GM19351 (cell line): ENCODE data around the gene ST3GAL2.
"Not testable (repeated sequence)": the region's sequence is repeated elsewhere in the genome, so short reads cannot be mapped to it uniquely, and the experiment has no call there.

ENCODE experiments used
- ATAC-seq: cut with Tn5 transposase; IDR thresholded peaks from one replicate; pipeline ENCODE4 v1.9.1; 2021; ENCODE audit warnings: mild to moderate bottlenecking, moderate library complexity; ENCODE audit not compliant: unreplicated experiment

The ST3GAL2 gene

GRCh38 chr16:70418274-70418992 is 20.5 kb downstream of the ST3GAL2 start:
- no peak for ATAC-seq

GRCh38 chr16:70417661-70418060 is 21.2 kb downstream of the ST3GAL2 start:
- ATAC-seq, result no peak

- peak; percentile 85 for ATAC-seq
Measured at GRCh38 chr16:70416748-70417616, 21.9 kb downstream of the ST3GAL2 start.

GRCh38 chr16:70413572-70413971 is 25.3 kb downstream of the ST3GAL2 start:
- ATAC-seq, result not testable (repeated sequence)

- no peak for ATAC-seq
Measured at GRCh38 chr16:70412385-70412784, 26.5 kb downstream of the ST3GAL2 start.

- ATAC-seq, result no peak
Measured at GRCh38 chr16:70410734-70411133, 28.2 kb downstream of the ST3GAL2 start.

GRCh38 chr16:70407811-70408274 is 31.1 kb downstream of the ST3GAL2 start:
- ATAC-seq, result no peak

- not testable (repeated sequence) for ATAC-seq
Measured at GRCh38 chr16:70406104-70406503, 32.8 kb downstream of the ST3GAL2 start.

GRCh38 chr16:70402916-70403659 is 35.8 kb downstream of the ST3GAL2 start:
- ATAC-seq, result no peak

- no peak for ATAC-seq
Measured at GRCh38 chr16:70399951-70400350, 38.9 kb downstream of the ST3GAL2 start.

GRCh38 chr16:70399381-70399780 is 39.5 kb downstream of the ST3GAL2 start:
- no peak for ATAC-seq

GRCh38 chr16:70398177-70398743 is 40.6 kb downstream of the ST3GAL2 start:
- no peak for ATAC-seq

GRCh38 chr16:70396246-70396904 is 42.5 kb downstream of the ST3GAL2 start:
- no peak for ATAC-seq

GRCh38 chr16:70395345-70395901 is 43.5 kb downstream of the ST3GAL2 start:
- ATAC-seq, result no peak

GRCh38 chr16:70394853-70395252 is 44.0 kb downstream of the ST3GAL2 start:
- no peak for ATAC-seq

GRCh38 chr16:70393662-70394061 is 45.2 kb downstream of the ST3GAL2 start:
- no peak for ATAC-seq

- ATAC-seq, result no peak
Measured at GRCh38 chr16:70392606-70393005, 46.3 kb downstream of the ST3GAL2 start.

GRCh38 chr16:70391881-70392481 is 46.9 kb downstream of the ST3GAL2 start:
- no peak for ATAC-seq

GRCh38 chr16:70391446-70391845 is 47.5 kb downstream of the ST3GAL2 start:
- no peak for ATAC-seq

GRCh38 chr16:70390774-70391173 is 48.1 kb downstream of the ST3GAL2 start:
- no peak for ATAC-seq
